K562 (cell line): ENCODE data around the gene LZTR1. TPM values are rescaled to one million over a fixed set of nuclear protein-coding genes. Genes with fewer than 3 reads are reported as not detected.
A peak's percentile ranks its signal among the peaks of the same experiment; 100 is the strongest.

Source experiments
- GTF2A2 ChIP-seq: IDR thresholded peaks from 2 replicates; pipeline ENCODE4 v1.6.1; 2016; ENCODE audit warnings: mild to moderate bottlenecking, missing genetic modification characterization, missing compliant biosample characterization
- JUNB ChIP-seq: fragments of 450-650 bp; formaldehyde crosslinking; conservative IDR thresholded peaks from 2 replicates; pipeline ENCODE4 v1.4.0; 2020; ENCODE audit warnings: mild to moderate bottlenecking
- OTX1 ChIP-seq: fragments of 450-650 bp; formaldehyde crosslinking; IDR thresholded peaks from 2 replicates; pipeline ENCODE4 v1.4.0; 2022; ENCODE audit warnings: mild to moderate bottlenecking
- TSC22D4 ChIP-seq: fragments of 450-650 bp; IDR thresholded peaks from 2 replicates; pipeline ENCODE4 v1.6.1; 2016; ENCODE audit warnings: missing genetic modification characterization, missing biosample characterization, control low read depth
- ZBTB1 ChIP-seq: sonication (generic); formaldehyde crosslinking; IDR thresholded peaks from 2 replicates; pipeline ENCODE4 v1.8.1; 2023; ENCODE audit warnings: missing genetic modification reagents, low read depth, mild to moderate bottlenecking, borderline replicate concordance
- ZNF224 ChIP-seq: sonication (generic); formaldehyde crosslinking; IDR thresholded peaks from 2 replicates; pipeline ENCODE4 v1.8.0; 2022; ENCODE audit warnings: mild to moderate bottlenecking, missing genetic modification reagents
- ZNF232 ChIP-seq: sonication (generic); formaldehyde crosslinking; IDR thresholded peaks from 2 replicates; pipeline ENCODE4 v1.8.0; 2022; ENCODE audit warnings: mild to moderate bottlenecking, missing genetic modification reagents
- ZNF316 ChIP-seq: fragments of 450-650 bp; IDR thresholded peaks from 2 replicates; pipeline ENCODE4 v1.6.1; 2016
- ZNF699 ChIP-seq: fragments of 250-450 bp; sonication (Bioruptor Pico); IDR thresholded peaks from 2 replicates; pipeline ENCODE4 v1.8.0; 2021; ENCODE audit warnings: mild to moderate bottlenecking, moderate library complexity; ENCODE audit not compliant: insufficient replicate concordance
- polyA plus RNA-seq, 8 experiments: library from polyadenylated mRNA; depleted of rRNA in 4 of 8; stranded (reverse) in 5 of 8; unstranded in 3 of 8; fragments of >200 nt; fragmentation: Nextera tagmentation in 2 of 8; fragmentation: Illumina TruSeq in 1 of 8; extraction: Ambion mirVana in 2 of 8; extraction: Trizol in 1 of 8; gene quantifications; 2 replicates each; pipeline versions ENCODE4 v1.2.1 to v1.2.3, GENCODE V29; 2011 to 2014; ENCODE audit warnings: inconsistent platforms in 1 of 8, missing spikeins in 1 of 8
- total RNA-seq, 7 experiments: library from RNA; depleted of rRNA in 6 of 7; stranded (reverse); fragments of >200 nt in 6 of 7; fragmentation: Illumina TruSeq in 2 of 7; extraction: Trizol in 2 of 7; gene quantifications; 2 replicates each; pipeline versions ENCODE4 v1.2.1 to v1.2.3, GENCODE V29; 2011 to 2021; ENCODE audit warnings: low replicate concordance in 1 of 7
- TF ChIP-seq, protein P1 (sequence below): fragments of 250-450 bp; sonication (Bioruptor Pico); IDR thresholded peaks from 2 replicates; pipeline ENCODE4 v1.8.0; 2022; ENCODE audit warnings: inconsistent platforms, mild to moderate bottlenecking, moderate library complexity, borderline replicate concordance
- TF ChIP-seq, protein P2 (sequence below): fragments of 450-650 bp; formaldehyde crosslinking; conservative IDR thresholded peaks from 2 replicates; pipeline ENCODE4 v1.4.0; 2022; ENCODE audit warnings: mild to moderate bottlenecking, missing genetic modification characterization
- TF ChIP-seq, protein P3 (sequence below): fragments of 450-650 bp; formaldehyde crosslinking; IDR thresholded peaks from 2 replicates; pipeline ENCODE4 v1.4.0; 2022; ENCODE audit warnings: missing genetic modification characterization
- TF ChIP-seq, protein P4 (sequence below), 2 experiments: fragments of 450-650 bp; IDR thresholded peaks; 2 replicates each; pipeline ENCODE4 v1.6.1; 2016
- TF ChIP-seq, protein P5 (sequence below): sonication (generic); formaldehyde crosslinking; IDR thresholded peaks from 2 replicates; pipeline ENCODE4 v1.8.0; 2022; ENCODE audit warnings: missing genetic modification reagents, mild to moderate bottlenecking, borderline replicate concordance
- TF ChIP-seq, protein P6 (sequence below): sonication (generic); formaldehyde crosslinking; IDR thresholded peaks from 2 replicates; pipeline ENCODE4 v1.8.1; 2023; ENCODE audit warnings: mild to moderate bottlenecking, missing genetic modification reagents

Gene LZTR1
- total and polyA plus RNA-seq, 9 of the 15 experiments (the other 6 are each of a cell fraction or from before 2014, with no cell fraction given): 2.2 to 135 (median 63.0) TPM

DNA sequence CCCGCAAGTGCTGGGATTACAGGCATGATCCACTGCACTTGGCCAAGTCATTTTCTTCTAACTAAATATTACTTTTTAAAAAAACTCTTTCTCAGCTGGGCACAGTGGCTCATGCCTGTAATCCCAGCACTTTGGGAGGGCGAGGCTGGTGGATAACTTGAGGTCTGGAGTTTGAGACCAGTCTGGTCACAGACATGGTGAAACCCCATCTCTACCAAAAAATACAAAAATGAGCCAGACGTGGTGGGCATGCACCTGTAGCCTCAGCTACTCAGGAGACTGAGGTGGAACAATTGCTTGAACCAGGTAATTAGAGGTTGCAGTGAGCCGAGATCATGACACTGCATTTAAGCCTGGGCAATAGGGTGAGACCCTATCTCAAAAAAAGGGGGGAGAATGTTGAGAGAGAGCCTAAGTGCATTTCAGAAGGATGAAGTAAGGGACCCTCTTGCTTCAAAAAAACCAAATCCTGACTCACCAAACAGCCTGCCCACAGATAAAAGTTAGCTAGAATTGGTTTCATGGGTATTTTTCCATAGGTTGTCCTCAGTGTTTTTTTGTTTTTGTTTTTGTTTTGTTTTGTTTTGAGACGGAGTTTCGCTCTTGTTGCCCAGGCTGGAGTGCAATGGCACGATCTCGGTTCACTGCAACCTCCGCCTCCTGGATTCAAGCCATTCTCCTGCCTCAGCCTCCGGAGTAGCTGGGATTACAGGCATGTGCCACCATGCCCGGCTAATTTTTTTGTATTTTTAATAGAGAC is 46.1 kb upstream of the LZTR1 start (continued):
- TF ChIP-seq ZNF232 (CRISPR knock-in tag) (0 out of 2 replicates have a peak, but pooled peaks have one; percentile 56), OTX1 (CRISPR knock-in tag) (peak; percentile 40; the same call in 1 of the 2 replicates), ZNF316 (peak; percentile 22; the same call in 1 of the 2 replicates), TSC22D4 (tag) (0 out of 2 replicates have a peak, but pooled peaks have one; percentile 28), ZNF224 (CRISPR knock-in tag) (peak; percentile 72; the same call in 1 of the 2 replicates), GTF2A2 (0 out of 2 replicates have a peak, but pooled peaks have one; percentile 12), ZBTB1 (CRISPR knock-in tag) (0 out of 2 replicates have a peak, but pooled peaks have one; percentile 48), JUNB (CRISPR knock-in tag) (0 out of 2 replicates have a peak, but pooled peaks have one; percentile 20), ZNF699 (CRISPR knock-in tag) (peak; percentile 36)
- TF ChIP-seq, protein P1, sequence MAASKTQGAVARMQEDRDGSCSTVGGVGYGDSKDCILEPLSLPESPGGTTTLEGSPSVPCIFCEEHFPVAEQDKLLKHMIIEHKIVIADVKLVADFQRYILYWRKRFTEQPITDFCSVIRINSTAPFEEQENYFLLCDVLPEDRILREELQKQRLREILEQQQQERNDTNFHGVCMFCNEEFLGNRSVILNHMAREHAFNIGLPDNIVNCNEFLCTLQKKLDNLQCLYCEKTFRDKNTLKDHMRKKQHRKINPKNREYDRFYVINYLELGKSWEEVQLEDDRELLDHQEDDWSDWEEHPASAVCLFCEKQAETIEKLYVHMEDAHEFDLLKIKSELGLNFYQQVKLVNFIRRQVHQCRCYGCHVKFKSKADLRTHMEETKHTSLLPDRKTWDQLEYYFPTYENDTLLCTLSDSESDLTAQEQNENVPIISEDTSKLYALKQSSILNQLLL: 0 out of 2 replicates have a peak, but pooled peaks have one; percentile 18
- TF ChIP-seq, protein P2, sequence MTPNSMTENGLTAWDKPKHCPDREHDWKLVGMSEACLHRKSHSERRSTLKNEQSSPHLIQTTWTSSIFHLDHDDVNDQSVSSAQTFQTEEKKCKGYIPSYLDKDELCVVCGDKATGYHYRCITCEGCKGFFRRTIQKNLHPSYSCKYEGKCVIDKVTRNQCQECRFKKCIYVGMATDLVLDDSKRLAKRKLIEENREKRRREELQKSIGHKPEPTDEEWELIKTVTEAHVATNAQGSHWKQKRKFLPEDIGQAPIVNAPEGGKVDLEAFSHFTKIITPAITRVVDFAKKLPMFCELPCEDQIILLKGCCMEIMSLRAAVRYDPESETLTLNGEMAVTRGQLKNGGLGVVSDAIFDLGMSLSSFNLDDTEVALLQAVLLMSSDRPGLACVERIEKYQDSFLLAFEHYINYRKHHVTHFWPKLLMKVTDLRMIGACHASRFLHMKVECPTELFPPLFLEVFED (CRISPR knock-in tag): peak; percentile 86; the same call in 1 of the 2 replicates
- TF ChIP-seq, protein P3, sequence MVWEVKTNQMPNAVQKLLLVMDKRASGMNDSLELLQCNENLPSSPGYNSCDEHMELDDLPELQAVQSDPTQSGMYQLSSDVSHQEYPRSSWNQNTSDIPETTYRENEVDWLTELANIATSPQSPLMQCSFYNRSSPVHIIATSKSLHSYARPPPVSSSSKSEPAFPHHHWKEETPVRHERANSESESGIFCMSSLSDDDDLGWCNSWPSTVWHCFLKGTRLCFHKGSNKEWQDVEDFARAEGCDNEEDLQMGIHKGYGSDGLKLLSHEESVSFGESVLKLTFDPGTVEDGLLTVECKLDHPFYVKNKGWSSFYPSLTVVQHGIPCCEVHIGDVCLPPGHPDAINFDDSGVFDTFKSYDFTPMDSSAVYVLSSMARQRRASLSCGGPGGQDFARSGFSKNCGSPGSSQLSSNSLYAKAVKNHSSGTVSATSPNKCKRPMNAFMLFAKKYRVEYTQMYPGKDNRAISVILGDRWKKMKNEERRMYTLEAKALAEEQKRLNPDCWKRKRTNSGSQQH (CRISPR knock-in tag): peak; percentile 12; the same call in 1 of the 2 replicates
- TF ChIP-seq, protein P4, sequence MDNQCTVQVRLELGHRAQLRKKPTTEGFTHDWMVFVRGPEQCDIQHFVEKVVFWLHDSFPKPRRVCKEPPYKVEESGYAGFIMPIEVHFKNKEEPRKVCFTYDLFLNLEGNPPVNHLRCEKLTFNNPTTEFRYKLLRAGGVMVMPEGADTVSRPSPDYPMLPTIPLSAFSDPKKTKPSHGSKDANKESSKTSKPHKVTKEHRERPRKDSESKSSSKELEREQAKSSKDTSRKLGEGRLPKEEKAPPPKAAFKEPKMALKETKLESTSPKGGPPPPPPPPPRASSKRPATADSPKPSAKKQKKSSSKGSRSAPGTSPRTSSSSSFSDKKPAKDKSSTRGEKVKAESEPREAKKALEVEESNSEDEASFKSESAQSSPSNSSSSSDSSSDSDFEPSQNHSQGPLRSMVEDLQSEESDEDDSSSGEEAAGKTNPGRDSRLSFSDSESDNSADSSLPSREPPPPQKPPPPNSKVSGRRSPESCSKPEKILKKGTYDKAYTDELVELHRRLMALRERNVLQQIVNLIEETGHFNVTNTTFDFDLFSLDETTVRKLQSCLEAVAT (IDR thresholded peaks at IDR 0.05): 0 out of 4 replicates have a peak, but pooled peaks of 1 of the 2 experiments have one; percentile 54
- TF ChIP-seq, protein P5, sequence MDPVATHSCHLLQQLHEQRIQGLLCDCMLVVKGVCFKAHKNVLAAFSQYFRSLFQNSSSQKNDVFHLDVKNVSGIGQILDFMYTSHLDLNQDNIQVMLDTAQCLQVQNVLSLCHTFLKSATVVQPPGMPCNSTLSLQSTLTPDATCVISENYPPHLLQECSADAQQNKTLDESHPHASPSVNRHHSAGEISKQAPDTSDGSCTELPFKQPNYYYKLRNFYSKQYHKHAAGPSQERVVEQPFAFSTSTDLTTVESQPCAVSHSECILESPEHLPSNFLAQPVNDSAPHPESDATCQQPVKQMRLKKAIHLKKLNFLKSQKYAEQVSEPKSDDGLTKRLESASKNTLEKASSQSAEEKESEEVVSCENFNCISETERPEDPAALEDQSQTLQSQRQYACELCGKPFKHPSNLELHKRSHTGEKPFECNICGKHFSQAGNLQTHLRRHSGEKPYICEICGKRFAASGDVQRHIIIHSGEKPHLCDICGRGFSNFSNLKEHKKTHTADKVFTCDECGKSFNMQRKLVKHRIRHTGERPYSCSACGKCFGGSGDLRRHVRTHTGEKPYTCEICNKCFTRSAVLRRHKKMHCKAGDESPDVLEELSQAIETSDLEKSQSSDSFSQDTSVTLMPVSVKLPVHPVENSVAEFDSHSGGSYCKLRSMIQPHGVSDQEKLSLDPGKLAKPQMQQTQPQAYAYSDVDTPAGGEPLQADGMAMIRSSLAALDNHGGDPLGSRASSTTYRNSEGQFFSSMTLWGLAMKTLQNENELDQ: 0 out of 2 replicates have a peak, but pooled peaks have one; percentile 54
- TF ChIP-seq, protein P6, sequence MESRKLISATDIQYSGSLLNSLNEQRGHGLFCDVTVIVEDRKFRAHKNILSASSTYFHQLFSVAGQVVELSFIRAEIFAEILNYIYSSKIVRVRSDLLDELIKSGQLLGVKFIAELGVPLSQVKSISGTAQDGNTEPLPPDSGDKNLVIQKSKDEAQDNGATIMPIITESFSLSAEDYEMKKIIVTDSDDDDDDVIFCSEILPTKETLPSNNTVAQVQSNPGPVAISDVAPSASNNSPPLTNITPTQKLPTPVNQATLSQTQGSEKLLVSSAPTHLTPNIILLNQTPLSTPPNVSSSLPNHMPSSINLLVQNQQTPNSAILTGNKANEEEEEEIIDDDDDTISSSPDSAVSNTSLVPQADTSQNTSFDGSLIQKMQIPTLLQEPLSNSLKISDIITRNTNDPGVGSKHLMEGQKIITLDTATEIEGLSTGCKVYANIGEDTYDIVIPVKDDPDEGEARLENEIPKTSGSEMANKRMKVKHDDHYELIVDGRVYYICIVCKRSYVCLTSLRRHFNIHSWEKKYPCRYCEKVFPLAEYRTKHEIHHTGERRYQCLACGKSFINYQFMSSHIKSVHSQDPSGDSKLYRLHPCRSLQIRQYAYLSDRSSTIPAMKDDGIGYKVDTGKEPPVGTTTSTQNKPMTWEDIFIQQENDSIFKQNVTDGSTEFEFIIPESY: 0 out of 2 replicates have a peak, but pooled peaks have one; percentile 23
